ENCODE results near the gene ZSWIM3. TPM values are rescaled to one million over a fixed set of nuclear protein-coding genes. Genes with fewer than 3 reads are reported as not detected.

Gene ZSWIM3
- total RNA-seq, 1 donor from 2014 or later: 4.8 TPM

DNA sequence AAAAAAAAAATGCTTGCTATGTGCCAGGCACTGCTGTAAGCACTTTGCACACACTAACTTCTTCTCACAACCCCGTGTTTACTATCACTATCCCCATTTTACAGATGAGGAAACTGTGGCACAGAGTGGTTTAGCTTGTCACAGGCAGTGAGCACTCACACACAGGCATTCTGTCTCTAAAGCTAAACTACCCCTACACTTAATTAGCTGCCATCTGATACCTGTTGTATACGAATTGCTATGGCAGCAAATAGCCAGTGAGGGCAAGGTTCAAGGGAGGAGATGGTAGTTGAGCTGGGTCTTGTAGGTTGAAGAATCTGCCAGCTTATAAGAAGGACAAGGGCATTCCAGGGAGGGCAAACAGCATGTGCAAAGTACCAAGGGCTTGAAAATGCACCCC, 35.5 kb upstream of the ZSWIM3 start:
- DNase-seq (ENCODE audit: low read depth, low spot score): no peak
- Mint-ChIP-seq H3K4me3 (no peak overlapping the region), H3K27me3 (ENCODE audit: low read depth) (peaks cover 24% of the 10 kb centered on the region), H3K36me3 (ENCODE audit: low read depth) (peaks cover 2% of the 10 kb centered on the region), H3K4me1 (peaks cover 7% of the 10 kb centered on the region), H3K27ac (ENCODE audit: unreplicated experiment) (no peak overlapping the region), H3K9me3 (no peaks in the 10 kb centered on the region)
- TF ChIP-seq, protein P1, sequence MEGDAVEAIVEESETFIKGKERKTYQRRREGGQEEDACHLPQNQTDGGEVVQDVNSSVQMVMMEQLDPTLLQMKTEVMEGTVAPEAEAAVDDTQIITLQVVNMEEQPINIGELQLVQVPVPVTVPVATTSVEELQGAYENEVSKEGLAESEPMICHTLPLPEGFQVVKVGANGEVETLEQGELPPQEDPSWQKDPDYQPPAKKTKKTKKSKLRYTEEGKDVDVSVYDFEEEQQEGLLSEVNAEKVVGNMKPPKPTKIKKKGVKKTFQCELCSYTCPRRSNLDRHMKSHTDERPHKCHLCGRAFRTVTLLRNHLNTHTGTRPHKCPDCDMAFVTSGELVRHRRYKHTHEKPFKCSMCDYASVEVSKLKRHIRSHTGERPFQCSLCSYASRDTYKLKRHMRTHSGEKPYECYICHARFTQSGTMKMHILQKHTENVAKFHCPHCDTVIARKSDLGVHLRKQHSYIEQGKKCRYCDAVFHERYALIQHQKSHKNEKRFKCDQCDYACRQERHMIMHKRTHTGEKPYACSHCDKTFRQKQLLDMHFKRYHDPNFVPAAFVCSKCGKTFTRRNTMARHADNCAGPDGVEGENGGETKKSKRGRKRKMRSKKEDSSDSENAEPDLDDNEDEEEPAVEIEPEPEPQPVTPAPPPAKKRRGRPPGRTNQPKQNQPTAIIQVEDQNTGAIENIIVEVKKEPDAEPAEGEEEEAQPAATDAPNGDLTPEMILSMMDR (conservative IDR thresholded peaks at IDR 0.05): no peak

DNA sequence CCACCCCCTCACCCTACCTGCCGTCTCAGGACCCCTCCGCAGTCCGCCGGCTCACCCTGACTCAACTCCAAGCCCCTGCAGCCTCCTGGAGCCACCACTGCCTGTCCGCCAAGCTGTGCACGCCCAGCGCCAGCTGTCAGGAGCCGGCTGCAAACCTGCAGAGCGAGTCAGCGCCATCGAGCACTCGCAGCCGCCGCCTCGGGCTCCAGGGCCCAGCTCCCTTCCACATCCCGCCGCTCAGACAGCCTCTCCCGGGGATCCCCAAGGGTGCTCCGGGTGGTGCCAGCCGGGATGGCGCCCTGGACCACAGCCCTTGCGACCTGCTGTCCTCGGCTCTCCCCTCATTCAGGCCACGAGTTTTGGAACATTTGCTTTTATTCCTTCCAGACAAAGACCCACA, 34.6 kb upstream of the ZSWIM3 start:
- Mint-ChIP-seq H3K27me3 (ENCODE audit: low read depth) (peaks cover 24% of the 10 kb centered on the region), H3K9me3 (no peaks in the 10 kb centered on the region), H3K4me3 (no peak overlapping the region), H3K27ac (ENCODE audit: unreplicated experiment) (no peak overlapping the region), H3K4me1 (peaks cover 7% of the 10 kb centered on the region), H3K36me3 (ENCODE audit: low read depth) (no peaks in the 10 kb centered on the region)
- DNase-seq (ENCODE audit: low read depth, low spot score): no peak
- TF ChIP-seq, protein P1 (conservative IDR thresholded peaks at IDR 0.05): no peak

DNA sequence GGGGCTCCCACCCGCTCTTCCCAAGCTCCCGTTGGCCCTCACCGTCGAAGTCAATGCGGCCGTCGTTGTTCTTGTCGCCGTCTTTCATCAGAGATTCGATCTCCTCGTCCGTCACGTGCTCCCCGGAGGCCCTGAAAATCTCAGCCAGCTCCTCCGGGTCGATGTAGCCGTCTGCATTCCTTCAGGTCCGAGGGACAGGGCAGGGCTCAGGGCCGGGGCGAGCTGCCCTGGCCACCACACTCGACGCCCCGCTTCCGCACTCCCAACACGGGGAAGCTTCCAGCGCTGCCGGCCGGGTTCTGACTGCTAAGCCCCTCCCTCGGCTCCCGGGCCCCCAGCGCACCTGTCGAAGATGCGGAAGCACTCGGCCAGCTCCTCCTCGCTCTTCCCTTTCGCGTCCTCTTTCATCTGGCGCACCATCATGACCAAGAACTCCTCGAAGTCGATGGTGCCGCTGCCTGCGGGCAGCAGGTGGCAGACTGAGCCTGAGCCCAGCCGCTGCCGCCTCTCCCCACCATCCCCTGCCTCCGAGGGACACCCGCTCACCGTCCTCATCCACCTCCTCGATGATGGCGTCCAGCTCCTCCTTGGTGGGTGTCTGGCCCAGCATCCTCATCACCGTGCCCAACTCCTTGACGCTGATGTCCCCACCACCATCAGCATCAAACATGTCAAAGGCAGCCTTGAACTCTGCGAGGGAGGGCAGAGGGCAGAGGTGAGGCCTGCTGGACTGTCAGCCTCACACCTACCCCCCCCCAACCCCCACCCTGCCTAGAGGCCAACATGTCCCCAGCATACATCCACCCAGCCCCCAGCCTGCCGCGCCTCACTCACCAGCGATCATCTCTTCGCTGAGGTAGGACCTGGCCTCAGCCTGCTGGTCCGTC, 33.2 kb upstream of the ZSWIM3 start:
- TF ChIP-seq, protein P1 (conservative IDR thresholded peaks at IDR 0.05): peak; percentile 37
- H3K4me1 Mint-ChIP-seq: peaks cover 10% of the 10 kb centered on the region
- H3K36me3 Mint-ChIP-seq (ENCODE audit: low read depth): no peaks in the 10 kb centered on the region
- H3K27ac Mint-ChIP-seq (ENCODE audit: unreplicated experiment): peak overlapping the region; percentile 89
- no peak overlapping the region for H3K4me3 Mint-ChIP-seq
- peaks cover 24% of the 10 kb centered on the region for H3K27me3 Mint-ChIP-seq (ENCODE audit: low read depth)
- no peaks in the 10 kb centered on the region for H3K9me3 Mint-ChIP-seq
- no peak for DNase-seq (ENCODE audit: low read depth, low spot score)

- Mint-ChIP-seq H3K27ac (ENCODE audit: unreplicated experiment) (no peak overlapping the region), H3K9me3 (no peaks in the 10 kb centered on the region), H3K27me3 (ENCODE audit: low read depth) (peaks cover 24% of the 10 kb centered on the region), H3K36me3 (ENCODE audit: low read depth) (no peaks in the 10 kb centered on the region), H3K4me3 (no peak overlapping the region), H3K4me1 (peaks cover 10% of the 10 kb centered on the region)
- TF ChIP-seq, protein P1 (conservative IDR thresholded peaks at IDR 0.05): no peak
- DNase-seq (ENCODE audit: low read depth, low spot score): no peak
Observed at GRCh38 chr20:45826381-45827019, 30.9 kb upstream of the ZSWIM3 start.

DNA sequence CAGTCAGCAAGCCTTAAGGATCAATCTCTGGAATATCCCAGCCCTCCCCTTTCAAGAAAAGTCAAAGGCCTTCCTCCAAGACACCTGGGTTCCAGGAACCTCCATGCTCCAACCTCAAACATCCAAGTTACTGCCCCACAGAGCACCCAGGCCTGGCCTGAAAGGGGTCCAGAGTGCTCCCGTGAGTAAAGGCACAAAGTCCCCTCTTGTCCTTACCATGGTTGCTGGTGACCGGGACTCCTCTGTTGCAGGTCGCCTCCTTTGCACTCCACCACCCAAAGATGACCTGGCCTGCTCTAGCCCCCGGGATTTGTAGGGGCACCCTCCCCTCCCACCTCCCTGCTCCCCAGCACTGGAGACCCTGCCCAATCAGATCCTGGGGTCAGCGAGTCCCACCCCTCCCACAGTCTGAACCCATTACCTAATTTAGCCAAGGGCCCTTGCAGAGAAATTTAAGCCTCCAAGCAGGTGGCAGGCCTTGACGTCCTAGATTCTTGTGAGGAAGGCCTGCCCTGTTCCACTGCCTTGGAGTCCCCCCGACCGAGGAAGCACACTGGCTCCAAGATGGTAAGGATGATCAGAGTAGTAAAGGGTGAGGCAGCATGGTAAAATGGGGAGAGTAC, 30.3 kb upstream of the ZSWIM3 start, which contains the start of gene TNNC2:
TNNC2 (minus strand) TSS at position 283 of the 623 bp plus-strand sequence; CDS start at position 219, 64 bp downstream.
- TF ChIP-seq, protein P1 (conservative IDR thresholded peaks at IDR 0.05): no peak
- H3K27ac Mint-ChIP-seq (ENCODE audit: unreplicated experiment): peak within 1 kb of the TSS; percentile 67
- no peaks in the 10 kb centered on the region for H3K36me3 Mint-ChIP-seq (ENCODE audit: low read depth)
- no peaks in the 10 kb centered on the region for H3K9me3 Mint-ChIP-seq
- peaks cover 21% of the 10 kb centered on the region for H3K27me3 Mint-ChIP-seq (ENCODE audit: low read depth)
- no peak for DNase-seq (ENCODE audit: low read depth, low spot score)
- H3K4me1 Mint-ChIP-seq: peaks cover 10% of the 10 kb centered on the region
- no peak within 1 kb of the TSS for H3K4me3 Mint-ChIP-seq
